G401.6 (cell line): ENCODE data around the gene PRLHR.
"Not testable (repeated sequence)": the region's sequence is repeated elsewhere in the genome, so short reads cannot be mapped to it uniquely, and the experiment has no call there.

Experiments used
- FAIRE-seq: peaks from 2 replicates; lab custom pipeline; 2012; peaks lifted over from hg19 to GRCh38; lab: Jason Lieb, UNC

Gene PRLHR

DNA sequence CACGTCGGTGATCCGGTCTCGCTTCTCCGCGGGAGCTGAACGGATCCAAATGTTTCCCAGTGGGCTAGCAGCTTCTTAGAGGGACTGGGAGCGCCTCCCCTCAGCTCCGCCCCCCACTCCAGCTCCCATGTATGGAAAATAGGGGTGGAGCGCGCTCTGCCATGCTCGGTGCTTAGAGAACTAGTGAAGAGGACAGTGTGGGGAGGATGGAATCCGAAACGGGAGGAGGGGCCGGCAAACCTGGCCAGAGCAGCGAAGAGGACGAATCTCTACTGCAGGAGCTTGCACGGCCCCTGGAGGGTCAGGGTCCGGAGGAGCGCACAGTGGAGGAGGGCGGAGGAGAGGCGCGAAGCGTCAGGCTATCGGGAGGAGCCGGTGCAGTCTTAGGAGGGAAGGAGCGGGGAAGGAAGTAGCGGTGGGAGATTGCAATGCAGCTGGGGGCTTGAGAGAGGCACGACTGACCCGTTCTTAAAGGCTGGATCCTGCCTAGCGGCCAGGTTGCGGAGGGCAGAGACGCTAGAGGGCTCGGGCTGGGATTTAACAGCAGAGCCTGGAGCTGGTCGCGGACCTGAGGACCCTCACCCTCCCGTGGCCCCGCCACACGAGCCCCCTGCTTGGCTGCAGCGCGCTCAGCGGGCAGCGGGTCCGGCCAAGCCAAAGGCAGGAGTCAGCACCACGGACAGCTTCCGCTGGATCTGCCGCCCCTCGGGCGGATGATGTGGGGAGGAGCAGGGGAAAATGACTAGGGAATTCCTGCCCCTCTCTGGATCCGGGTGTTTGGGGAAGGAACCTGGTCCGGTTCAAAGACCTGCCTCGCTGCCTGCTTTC lies at the start of gene PRLHR:
Gene PRLHR (minus strand): TSS at position 51 of the 828 bp plus-strand sequence. CDS start 404 bp downstream, outside the sequence.
- no peak for FAIRE-seq

DNA sequence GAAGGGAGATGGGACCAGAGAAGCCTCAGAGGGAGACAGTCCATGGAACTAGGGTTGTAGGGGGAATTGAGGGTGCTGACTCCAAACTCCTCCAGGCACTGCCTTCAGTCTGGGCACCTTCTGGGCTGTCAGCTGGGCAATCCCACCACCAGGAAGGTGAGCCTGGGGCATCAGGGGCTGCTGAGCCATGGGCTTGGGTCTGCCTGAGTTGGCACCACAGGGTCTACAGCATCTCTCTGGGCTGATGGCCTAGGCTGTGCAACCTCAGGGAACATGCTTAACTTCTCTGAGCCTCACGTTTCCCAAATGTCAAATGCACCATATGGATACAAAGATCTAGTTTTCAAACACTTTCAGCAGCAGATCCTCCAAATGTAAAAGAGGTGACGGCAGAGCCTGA lies 46.8 kb upstream of the PRLHR start:
- no peak for FAIRE-seq

DNA sequence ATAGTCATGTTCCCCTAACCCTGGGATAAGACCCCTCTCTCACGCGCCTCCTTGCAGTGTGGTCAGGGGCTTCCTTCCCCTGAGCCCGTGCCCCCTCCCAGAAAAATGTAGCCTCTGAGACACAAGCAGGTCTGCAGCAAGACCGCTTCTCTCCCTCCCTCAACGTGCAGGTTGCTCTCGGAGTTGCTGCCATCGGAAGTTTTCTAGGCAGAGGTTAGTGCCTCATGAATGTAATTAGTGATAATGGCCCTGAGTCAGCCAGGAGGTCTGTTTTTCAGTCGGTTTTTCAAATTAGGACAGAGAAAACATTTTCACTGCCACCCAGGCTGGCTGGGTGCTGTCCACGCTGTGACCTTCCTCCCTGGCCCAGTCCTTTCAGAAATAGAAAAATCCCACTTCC lies 43.2 kb upstream of the PRLHR start:
- FAIRE-seq: no peak

GRCh38 chr10:118635674-118636402 lies 40.4 kb upstream of the PRLHR start:
- no peak for FAIRE-seq

- no peak for FAIRE-seq
These were observed 38.3 kb upstream of the PRLHR start for GRCh38 chr10:118633786-118634185.

DNA sequence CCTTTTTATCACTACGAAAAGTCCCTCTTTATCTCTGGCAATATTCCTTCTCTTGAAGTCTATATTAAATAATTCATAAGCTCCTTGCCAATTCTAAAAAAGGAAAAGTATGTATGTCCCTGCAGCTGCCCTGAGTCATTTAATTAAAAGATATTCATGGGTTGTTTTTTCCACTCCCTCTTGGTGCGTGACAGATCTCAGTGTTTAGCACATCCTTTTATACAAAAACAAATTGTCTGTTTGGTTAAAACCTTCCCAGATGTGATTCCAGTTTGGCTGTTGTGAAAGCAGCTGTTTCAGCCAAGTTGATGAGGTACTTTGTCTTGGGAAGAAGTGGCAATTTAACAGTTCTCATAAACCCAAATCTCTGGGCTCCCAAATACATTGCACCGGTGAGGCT lies 33.8 kb upstream of the PRLHR start:
- no peak for FAIRE-seq

GRCh38 chr10:118628397-118628796 lies 32.9 kb upstream of the PRLHR start:
- FAIRE-seq: no peak

DNA sequence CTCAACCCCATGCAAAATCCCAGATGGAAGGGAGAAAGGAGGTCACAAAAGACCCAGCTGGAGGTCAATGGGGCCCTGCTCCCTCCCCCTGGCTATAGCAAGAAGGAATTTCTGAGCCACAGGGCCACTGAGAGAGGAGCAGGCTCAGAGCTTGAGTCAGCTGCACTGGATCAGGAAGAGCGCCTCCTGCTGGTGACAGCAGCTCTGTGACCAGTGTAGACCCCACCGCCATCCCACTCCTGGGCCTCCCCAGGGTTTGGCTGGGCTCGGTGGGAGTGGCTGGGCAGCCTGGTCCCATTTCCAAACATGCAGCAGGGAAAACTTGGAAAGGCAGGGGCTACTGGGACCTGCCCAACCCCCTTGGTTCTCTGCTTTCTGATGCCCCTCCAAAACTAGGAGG lies 31.5 kb upstream of the PRLHR start:
- no peak for FAIRE-seq

DNA sequence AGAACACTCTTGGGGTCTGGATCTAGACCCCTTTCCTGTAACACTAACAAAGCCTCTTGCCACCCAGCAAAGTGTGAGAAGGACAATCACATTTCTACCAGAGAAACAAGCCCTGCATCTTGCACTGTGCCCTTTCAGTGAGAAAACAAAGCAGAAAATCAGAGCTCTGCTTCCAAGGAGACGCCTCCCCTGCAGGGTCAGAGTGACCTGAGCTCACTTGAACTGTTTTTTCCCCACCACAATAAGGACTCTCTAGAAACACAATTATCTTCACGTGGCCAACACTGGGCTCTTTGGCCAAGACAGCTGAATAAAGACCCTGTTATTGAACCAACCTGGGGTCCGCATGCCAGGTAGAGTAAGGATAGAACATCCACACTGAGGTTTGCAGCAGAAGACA lies 30.1 kb upstream of the PRLHR start:
- no peak for FAIRE-seq

GRCh38 chr10:118624747-118625146 lies 29.3 kb upstream of the PRLHR start:
- FAIRE-seq: no peak

DNA sequence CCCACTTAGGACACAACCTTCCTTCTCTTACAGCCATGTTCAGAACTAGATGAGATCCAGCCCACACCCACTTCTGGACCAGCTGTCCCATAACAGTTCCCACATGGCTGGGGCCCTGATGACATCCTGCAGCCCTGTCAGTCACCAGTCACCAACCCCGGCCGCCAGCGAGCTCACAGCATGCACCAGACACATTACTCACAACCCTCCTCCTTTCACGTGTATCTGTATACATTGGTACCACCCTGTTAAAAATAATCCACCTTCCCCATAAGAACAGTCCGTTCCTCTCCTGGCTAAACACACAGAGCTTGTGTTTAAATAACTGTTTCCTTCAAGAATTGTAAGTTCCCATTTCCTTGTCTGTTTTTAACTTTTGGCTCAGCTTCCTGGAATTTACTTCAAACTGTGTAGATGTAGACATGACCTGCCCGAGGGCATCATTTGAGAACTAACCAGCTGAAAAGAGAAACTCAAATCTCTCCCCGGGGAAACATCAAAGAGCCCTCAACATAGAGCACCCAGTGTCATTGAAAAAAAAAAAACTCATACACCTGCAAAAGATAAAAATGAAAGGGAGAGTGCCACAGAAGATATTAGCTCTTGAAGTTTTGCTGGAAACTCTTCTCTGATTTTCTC lies 26.0 kb upstream of the PRLHR start:
- no peak for FAIRE-seq

DNA sequence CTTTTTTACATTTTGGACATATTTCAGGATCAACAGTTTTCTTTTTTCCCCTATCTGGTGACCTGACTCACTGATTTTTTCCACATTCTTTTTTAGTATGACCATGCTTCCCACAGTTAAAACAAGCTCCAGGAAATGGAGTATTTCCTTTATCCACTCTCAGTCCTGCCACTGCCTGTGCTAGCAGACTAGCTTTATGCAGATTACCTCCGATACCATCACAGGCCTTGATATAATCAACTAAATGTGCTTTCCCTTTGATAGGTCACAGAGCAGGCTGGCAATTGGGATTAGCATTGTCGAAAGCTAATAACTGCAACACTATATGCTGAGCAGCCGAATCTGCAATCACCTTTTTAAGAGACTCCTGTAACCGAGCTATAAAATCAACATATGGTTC lies 18.4 kb upstream of the PRLHR start:
- FAIRE-seq: not testable (repeated sequence)

GRCh38 chr10:118610577-118610976 lies 15.1 kb upstream of the PRLHR start:
- no peak for FAIRE-seq

DNA sequence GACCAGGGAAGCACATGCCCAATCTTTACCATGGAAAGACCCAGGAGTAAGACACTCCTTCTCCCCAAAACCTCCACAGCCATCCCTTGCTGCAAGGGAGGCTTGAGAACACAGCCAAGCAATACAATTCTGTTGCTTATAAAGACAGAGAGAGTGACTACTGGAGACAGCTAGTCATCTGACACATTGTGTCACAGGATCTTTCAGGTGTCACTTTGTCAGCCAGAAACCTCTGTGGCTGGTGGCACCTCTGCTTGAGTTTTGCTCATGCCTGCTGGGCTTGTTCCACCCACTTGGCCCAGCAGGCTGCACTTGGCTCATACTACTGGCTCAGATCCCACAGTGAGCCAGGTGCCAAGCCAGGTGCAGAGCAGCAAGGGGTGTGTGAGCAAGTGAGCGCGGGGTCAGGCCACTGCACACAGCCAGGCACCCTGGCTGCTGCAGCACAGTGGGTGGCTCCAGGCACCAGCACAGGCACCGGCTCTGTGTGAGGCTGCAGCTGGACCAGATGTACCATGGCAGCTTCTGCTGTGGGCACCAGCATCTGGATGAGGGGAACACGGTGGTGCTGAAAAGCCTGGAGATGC lies 12.4 kb upstream of the PRLHR start:
- no peak for FAIRE-seq

GRCh38 chr10:118605694-118606093 lies 10.2 kb upstream of the PRLHR start:
- FAIRE-seq: no peak

DNA sequence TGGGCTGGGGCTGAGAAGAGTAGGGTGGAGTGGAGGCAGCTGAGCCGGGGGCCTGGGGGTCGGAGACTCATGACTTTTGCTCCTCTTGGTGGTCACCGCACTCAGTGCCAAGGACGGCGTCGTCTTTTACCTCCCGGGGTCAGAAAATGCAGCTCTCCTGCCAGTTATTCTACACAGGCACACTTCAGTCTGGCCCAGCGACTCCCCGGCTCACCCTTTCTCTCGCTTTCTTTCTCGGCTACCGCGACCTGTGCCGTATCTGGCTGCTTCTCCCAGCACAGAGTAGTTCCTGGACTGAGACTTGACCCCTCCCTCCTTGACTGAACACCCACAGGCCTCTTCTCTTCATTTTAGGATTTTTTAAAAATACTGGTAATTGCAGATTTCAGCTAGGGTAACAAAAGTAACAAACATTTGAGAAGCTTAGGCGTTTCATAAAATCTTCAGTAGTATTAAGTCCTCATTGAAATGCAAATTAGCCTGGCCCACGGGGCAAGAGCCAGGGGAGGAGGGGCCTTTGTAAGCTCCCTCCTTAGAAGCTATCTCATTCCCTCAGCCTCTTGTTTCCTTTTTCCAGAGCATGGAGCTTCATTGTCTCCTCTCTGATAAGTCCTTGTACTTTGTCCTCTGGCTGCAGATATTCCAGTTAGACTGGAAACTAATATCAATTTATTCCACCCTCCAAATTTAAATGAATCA lies 1.1 kb upstream of the PRLHR start:
- no peak for FAIRE-seq

GRCh38 chr10:118595064-118595420 lies 406 bp downstream of the PRLHR start:
- no peak for FAIRE-seq

DNA sequence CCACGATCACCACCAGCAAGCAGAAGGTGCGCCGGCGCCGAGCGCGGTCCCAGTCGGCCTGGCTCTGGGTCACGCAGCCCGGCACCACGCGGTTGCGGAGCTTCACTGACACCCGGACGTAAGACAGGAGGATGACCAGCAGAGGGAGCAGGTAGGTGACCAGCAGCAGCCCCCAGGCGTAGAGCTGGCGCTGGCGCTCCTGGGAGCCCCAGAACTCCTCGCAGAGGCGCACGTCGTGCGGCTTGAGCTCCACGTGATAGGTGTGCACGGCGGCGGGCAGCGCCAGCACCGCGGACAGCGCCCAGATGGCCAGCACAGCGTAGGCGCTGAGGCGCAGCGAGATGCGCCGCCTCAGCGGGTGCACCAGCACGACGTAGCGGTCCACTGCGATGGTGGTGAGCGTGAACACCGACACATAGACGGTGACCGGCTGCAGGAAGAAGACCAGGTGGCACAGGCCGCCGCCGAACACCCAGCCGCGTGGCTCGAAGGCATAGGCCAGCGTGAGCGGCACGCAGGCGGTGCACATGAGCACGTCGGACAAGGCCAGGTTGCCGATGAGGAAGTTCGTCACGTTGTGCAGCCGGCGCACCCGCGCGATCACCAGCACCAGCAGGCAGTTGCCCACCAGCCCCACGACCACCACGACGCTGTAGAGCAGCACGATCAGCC lies 920 bp downstream of the PRLHR start:
- FAIRE-seq: no peak

DNA sequence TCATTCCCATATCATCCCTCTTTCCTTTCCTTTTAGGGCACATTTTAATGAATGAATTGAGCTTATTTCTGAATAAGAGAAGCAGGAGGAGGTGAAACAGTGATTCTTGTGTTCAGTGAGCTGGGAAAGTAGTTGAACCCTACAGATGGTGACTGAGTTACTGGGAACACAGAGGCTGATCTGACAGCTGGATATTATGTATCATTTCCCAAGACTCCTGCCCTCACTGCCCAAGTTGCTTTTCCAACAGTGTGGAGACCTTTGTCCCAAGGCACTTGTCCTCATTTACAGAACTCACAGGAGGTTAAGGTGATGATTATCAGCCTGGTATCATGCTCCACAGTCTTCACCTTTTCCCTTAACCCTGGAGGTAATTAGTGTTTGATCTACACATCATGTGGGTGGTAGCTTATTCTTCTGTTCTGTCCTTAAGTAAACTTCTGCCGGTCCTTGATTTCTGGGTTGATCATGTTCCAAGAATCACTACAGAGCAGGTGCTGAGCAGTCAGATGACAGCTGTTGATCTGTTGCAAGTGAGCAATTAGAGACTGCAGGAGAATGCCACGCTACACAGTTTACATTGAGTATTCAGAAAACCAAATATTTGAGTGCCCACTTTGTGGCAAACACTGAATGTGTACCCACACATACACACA lies 2.6 kb downstream of the PRLHR start:
- FAIRE-seq: no peak

GRCh38 chr10:118590334-118590733 lies 5.1 kb downstream of the PRLHR start:
- FAIRE-seq: no peak
